Activated naive CD4-positive, alpha-beta T cell treated with anti-CD3 and anti-CD28 coated beads for 36 hours (primary cell): ENCODE data around the gene PIEZO2. TPM values are rescaled to one million over a fixed set of nuclear protein-coding genes. Genes with fewer than 3 reads are reported as not detected.
"Not testable (repeated sequence)": the region's sequence is repeated elsewhere in the genome, so short reads cannot be mapped to it uniquely, and the experiment has no call there.

Experiments
- CTCF ChIA-PET: fragments of 350-600 bp; sonication (Branson Sonifier 250); formaldehyde crosslinking; loops from one replicate; lab custom pipeline; 2021; ENCODE audit warnings: antibody characterized with exemption; lab: Charles Lee
- DNase-seq: peaks from one replicate; pipeline ENCODE4 v3.0.0-alpha.2; 2020
- H3K27ac Mint-ChIP-seq: one replicate; pipeline ENCODE4 v1.8.0; 2021; ENCODE audit warnings: mild to moderate bottlenecking, mixed read lengths
- H3K27me3 Mint-ChIP-seq: one replicate; pipeline ENCODE4 v1.8.0; 2021; ENCODE audit warnings: low read depth, mixed read lengths
- H3K36me3 Mint-ChIP-seq: one replicate; pipeline ENCODE4 v1.8.0; 2021; ENCODE audit warnings: low read depth, mixed read lengths
- H3K4me1 Mint-ChIP-seq: one replicate; pipeline ENCODE4 v1.8.0; 2021; ENCODE audit warnings: low read depth, mixed read lengths
- H3K4me3 Mint-ChIP-seq: one replicate; pipeline ENCODE4 v1.8.0; 2021; ENCODE audit warnings: mild to moderate bottlenecking, moderate library complexity, mixed read lengths
- H3K9me3 Mint-ChIP-seq: one replicate; pipeline ENCODE4 v1.8.0; 2021; ENCODE audit warnings: mixed read lengths
- intact Hi-C: fragments of 100-400 bp; cut with micrococcal nuclease; formaldehyde crosslinking; loops from one replicate; pipeline ENCODE4 v1.15.1; 2023
- total RNA-seq, 2 experiments: library from RNA; stranded (reverse); gene quantifications; one replicate each; pipeline ENCODE4 v1.2.3, GENCODE V29; 2021

PIEZO2 gene
- total RNA-seq, 2 experiments from 2014 or later: not detected

DNA sequence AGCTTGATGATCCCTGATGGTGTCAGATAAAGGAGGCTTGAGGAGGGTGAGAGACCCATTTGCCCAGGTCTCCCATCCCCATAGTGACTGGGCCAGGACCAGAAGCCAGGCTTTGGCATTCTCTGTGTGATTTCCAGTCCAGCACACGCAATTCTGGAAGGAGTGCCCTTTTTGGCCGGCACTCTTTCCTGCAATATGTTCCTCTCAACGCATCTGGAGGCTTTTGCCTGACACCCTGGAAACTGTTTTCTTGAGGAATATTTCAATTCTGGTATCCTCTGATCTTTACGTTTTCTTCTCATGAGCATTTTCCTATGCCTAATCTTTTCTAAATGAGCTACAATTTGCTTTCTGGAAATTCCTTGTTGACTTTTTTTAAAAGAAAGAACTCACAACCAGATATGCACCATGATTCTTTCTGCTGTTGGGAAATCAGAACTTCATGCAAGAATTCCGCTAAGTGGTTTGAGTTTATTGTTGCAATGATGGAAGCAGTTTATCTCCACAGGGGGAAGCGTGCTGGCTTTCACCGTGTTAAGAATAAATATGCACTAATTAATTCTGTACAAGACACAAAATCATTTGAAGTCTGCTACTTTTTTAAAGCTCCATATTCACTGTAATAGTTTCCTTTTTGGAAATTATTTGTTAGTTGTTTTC is 479.8 kb downstream of the PIEZO2 start:
- CTCF ChIA-PET: no interaction called here
- Mint-ChIP-seq H3K9me3 (no peaks in the 10 kb centered on the region), H3K27me3 (no peaks in the 10 kb centered on the region), H3K27ac (no peak overlapping the region), H3K4me3 (no peak overlapping the region), H3K36me3 (no peaks in the 10 kb centered on the region), H3K4me1 (no peaks in the 10 kb centered on the region)
- intact Hi-C loops: no loop called here
- DNase-seq: no peak

DNA sequence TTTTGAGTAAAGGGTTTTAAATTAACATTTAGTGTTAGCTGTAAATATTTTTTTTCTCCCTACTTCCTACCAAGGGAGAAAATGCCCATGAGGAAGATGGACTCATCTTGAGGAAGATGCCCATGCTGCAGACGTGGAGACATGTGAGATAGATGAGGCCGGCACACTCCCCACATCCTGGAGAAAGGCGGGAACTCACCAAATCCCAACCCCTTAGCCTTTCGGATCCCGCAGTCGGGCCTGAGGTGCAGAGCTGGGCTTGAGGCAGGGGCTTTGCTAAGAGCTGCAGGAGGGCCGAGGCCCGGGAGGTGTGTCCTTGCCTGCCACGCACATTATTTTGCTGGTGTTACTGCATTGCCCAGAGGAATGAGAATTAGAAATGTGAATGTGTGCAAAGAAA is 485.6 kb downstream of the PIEZO2 start:
- CTCF ChIA-PET: no interaction called here
- intact Hi-C loops: no loop called here
- no peaks in the 10 kb centered on the region for H3K4me1 Mint-ChIP-seq

DNA sequence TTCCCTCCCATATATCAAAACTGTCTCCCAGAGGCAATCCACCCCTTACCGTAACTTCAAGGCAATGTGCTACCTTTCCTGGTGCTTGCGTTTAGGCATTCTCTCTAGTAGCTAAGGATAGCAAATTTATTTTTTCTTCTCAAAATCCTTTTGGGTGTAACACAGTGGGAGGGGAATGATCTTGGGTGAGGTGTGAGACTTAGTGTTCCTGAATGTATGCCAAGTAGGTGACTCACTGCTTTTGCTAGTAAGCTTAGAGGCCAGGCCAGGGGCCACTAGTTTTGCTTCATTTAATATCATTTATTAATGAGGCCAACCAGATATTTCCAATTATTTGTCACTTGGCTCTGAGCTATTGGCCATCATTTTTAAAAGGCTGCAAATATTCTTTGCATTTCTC is 488.1 kb downstream of the PIEZO2 start:
- intact Hi-C loops: no loop called here
- DNase-seq: no peak
- Mint-ChIP-seq H3K9me3 (no peaks in the 10 kb centered on the region), H3K27me3 (peaks cover 6% of the 10 kb centered on the region), H3K4me3 (no peak overlapping the region), H3K4me1 (no peaks in the 10 kb centered on the region), H3K36me3 (no peaks in the 10 kb centered on the region), H3K27ac (no peak overlapping the region)
- CTCF ChIA-PET: interaction anchor here (1.5 kb wide), 1 partner anchor 101 kb away, joined by 4 read pairs; no protein-coding TSS in a partner anchor

More for the DNA sequence above, 485.6 kb downstream of the PIEZO2 start:
- Mint-ChIP-seq H3K9me3 (no peaks in the 10 kb centered on the region), H3K36me3 (no peaks in the 10 kb centered on the region), H3K27ac (no peak overlapping the region), H3K4me3 (no peak overlapping the region), H3K27me3 (peaks cover 6% of the 10 kb centered on the region)
- no peak for DNase-seq

DNA sequence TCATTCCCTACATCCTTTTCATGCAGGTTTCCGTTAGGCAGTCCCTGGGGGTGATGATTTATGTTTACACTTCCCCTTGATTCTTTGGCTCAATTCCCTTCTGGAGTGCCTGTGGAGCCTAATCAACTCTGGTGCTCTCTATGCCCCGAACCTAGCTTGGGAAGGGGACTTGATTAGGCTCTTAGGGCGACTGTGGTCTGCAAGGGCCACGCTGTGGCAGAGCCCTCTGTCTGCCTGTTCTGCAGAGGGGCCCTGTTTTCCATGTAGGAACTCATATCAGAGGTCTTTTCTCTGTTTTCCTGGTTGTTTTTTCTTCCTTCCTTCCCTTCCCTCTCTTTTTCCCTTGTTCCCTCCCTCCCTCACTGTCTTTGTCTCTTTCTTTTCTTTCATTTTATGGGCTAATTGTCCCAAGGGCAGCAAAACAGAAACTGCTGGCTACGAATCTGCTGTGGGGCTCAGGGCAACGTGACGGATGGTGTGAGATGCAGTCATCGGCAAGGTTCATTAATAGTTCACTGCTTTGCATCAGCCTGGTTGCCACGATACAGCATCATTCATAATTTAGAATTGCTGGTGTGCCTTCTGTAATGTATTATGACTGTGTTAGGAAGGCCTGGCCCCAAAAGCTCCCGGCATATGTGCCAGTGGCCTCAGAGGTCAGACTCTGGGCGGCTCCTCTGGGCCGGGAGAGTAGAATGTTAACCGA is 489.0 kb downstream of the PIEZO2 start:
- CTCF ChIA-PET: no interaction called here
- Mint-ChIP-seq H3K27ac (no peak overlapping the region), H3K36me3 (no peaks in the 10 kb centered on the region), H3K4me3 (no peak overlapping the region), H3K27me3 (peaks cover 6% of the 10 kb centered on the region), H3K4me1 (no peaks in the 10 kb centered on the region), H3K9me3 (no peaks in the 10 kb centered on the region)
- no peak for DNase-seq
- intact Hi-C loops: no loop called here

DNA sequence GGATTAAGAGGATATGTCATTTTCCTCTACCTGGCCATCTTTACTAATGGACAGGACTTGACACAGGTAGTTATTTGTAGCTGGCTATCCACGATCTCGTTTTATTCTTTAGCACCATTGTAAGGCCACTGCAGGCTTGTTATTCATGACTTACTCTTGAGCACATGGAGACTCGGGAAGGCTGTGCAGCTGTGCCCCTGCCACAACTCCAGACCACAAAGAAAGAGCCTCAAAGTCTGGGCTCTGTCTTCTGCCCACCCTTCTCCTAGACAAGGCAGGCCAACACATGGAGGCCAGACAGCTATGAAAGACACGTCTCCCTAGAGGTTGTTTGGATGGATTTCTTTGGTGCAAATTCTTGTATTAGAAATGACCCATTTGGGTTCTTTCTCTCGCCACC is 489.8 kb downstream of the PIEZO2 start:
- peaks cover 6% of the 10 kb centered on the region for H3K27me3 Mint-ChIP-seq
- CTCF ChIA-PET: no interaction called here
- no peaks in the 10 kb centered on the region for H3K36me3 Mint-ChIP-seq
- DNase-seq: no peak
- no peaks in the 10 kb centered on the region for H3K4me1 Mint-ChIP-seq
- no peak overlapping the region for H3K27ac Mint-ChIP-seq
- H3K9me3 Mint-ChIP-seq: no peaks in the 10 kb centered on the region
- intact Hi-C loops: no loop called here
- H3K4me3 Mint-ChIP-seq: no peak overlapping the region

DNA sequence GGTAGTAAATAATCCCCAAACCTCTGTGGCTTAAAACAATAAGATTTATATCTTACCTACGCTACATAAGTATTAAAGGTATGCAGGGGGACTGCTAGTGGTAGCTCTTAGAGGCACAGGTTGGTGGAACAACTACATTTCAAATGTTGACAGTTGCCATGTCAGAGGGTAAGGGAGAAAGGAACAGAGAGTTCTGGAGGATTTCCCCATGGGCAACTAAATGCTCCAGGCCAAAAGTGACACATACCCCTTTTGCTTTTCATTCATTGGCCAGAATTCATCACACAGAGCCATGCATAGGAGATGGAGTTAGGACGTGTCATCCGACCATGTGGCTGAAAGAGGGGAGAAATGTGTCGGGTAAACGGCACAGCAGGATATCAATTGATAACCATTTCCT is 490.4 kb downstream of the PIEZO2 start:
- CTCF ChIA-PET: no interaction called here
- H3K36me3 Mint-ChIP-seq: no peaks in the 10 kb centered on the region

DNA sequence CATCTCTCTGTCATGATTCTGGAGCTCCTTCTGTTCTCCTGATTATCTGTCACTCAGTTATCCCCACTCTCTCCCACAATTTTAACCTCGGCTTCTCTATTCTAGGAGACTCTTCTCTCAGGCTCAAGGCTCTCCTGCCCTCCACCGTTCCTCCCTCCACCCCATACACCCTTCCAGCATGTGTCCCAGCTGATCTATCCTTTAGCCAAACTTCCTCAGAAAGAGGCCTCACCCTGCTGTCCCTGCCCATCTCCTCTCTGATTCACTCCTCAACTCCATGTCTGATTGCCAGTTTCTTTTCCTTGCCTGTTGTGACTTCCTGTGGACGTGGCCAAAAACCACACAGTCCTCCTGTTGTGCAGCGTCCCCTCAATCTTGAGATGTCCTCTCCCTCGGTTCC is 505.4 kb downstream of the PIEZO2 start:
- H3K27me3 Mint-ChIP-seq, H3K27ac Mint-ChIP-seq, DNase-seq, CTCF ChIA-PET, H3K9me3 Mint-ChIP-seq, H3K36me3 Mint-ChIP-seq, H3K4me1 Mint-ChIP-seq, H3K4me3 Mint-ChIP-seq, intact Hi-C loops: not testable (repeated sequence)

More for the DNA sequence above, 490.4 kb downstream of the PIEZO2 start:
- Mint-ChIP-seq H3K9me3 (no peaks in the 10 kb centered on the region), H3K27ac (no peak overlapping the region), H3K4me3 (no peak overlapping the region), H3K27me3 (peaks cover 6% of the 10 kb centered on the region), H3K4me1 (no peaks in the 10 kb centered on the region)
- no peak for DNase-seq
- intact Hi-C loops: no loop called here

DNA sequence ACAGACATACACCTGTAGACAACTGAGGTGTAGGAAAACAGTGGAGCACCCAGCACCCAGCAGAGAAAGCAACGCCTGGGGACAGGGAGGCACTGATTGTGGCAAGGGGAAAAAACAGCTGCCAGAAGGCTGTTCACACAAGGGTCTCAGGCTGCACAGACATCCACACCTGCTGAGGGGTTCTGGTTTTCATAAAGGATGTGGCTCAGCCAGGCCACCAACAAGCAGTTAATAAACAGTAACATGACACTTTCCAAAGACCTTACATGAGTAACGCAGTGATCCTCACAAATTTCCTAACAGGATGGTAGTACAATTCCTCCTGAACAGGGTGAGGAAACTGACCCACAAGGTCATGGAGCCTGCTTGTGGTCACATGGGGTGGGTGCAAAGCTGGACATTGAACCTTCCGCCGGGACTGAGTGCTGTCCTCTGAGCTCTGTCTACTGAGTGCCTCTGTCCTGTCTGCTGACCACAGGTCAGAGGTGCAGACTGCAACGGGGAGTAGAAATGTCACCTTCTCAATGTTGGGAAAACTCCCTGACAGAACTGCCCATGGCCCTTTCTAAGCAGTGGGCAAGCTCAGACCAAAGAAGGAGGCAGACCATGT is 506.3 kb downstream of the PIEZO2 start:
- intact Hi-C loops, H3K4me3 Mint-ChIP-seq, H3K36me3 Mint-ChIP-seq, H3K9me3 Mint-ChIP-seq, H3K4me1 Mint-ChIP-seq, DNase-seq, H3K27ac Mint-ChIP-seq, CTCF ChIA-PET, H3K27me3 Mint-ChIP-seq: not testable (repeated sequence)

DNA sequence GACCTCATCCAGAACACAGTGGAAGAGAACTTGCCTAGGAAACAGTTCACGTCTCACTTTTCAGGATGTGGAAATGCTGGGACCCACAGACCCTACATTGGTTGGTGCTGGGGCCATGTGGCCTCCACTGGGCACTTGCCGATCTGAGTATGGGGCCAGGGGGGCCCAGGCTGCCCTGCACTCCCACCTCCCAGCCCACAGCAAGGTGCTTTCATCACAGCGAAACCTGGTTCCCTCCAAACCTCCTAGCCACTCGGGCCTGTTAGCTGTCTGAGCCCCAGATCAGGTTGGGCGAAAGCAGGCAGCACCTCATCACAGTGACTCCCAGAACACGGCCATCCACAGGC is 510.9 kb downstream of the PIEZO2 start:
- CTCF ChIA-PET, H3K4me3 Mint-ChIP-seq, H3K27me3 Mint-ChIP-seq, H3K9me3 Mint-ChIP-seq, intact Hi-C loops, H3K27ac Mint-ChIP-seq, DNase-seq, H3K36me3 Mint-ChIP-seq, H3K4me1 Mint-ChIP-seq: not testable (repeated sequence)

DNA sequence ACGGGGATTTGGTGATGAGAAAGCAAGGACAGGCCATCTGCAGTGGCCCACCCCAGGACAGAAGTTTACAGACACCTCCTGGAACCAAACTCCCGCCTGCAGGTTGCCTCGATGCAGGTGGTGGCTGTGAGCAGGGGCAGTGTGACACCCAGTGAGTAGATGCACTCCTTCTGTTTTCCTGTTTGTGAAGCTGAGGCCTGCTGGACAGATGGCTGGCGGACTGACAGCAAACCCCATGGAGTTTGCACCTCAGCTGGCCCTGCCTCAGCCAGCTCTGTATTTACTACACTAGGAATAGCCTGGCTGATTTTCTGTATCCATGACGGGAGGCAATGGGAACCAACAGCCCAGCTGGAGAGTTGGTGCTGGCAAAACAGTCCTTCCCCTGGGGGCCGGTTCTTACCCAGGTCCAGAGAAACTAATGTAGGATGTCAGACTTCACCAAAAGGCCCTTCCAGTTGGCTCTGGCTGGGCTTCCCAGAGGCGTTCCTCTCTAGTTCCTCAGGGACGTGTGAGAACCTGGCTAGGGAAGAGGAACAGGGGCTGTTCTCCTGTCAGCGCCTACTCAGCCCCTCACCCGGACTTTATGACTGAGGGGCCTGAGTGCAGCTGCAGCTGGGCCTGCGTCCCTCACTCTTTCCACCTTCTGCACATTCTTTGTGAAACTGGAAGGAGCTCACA is 511.4 kb downstream of the PIEZO2 start:
- DNase-seq, H3K27ac Mint-ChIP-seq, CTCF ChIA-PET, H3K9me3 Mint-ChIP-seq, H3K27me3 Mint-ChIP-seq, H3K36me3 Mint-ChIP-seq, H3K4me1 Mint-ChIP-seq, intact Hi-C loops, H3K4me3 Mint-ChIP-seq: not testable (repeated sequence)

DNA sequence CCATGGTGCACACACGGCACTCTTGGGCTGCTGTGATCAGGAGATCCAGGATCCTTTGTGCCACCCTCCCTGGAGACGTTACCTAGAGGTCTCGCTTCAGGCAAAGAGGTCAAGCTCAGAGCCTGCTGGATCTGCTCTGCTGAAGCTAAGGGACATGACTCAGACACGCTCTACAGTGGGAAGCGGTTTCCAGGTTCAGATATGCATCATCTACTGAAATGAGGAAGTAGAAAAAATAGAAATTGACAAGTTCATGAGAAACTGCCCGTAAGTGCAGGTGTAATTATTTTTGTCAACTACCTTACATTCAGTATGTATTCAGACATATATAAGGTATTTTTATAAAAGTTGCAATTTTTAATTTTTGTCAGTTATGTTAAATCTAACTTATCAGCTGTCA is 520.3 kb downstream of the PIEZO2 start:
- H3K9me3 Mint-ChIP-seq, H3K27ac Mint-ChIP-seq, H3K4me1 Mint-ChIP-seq, intact Hi-C loops, CTCF ChIA-PET, H3K36me3 Mint-ChIP-seq, H3K4me3 Mint-ChIP-seq, H3K27me3 Mint-ChIP-seq: not testable (repeated sequence)
- peak; percentile 5 for DNase-seq

DNA sequence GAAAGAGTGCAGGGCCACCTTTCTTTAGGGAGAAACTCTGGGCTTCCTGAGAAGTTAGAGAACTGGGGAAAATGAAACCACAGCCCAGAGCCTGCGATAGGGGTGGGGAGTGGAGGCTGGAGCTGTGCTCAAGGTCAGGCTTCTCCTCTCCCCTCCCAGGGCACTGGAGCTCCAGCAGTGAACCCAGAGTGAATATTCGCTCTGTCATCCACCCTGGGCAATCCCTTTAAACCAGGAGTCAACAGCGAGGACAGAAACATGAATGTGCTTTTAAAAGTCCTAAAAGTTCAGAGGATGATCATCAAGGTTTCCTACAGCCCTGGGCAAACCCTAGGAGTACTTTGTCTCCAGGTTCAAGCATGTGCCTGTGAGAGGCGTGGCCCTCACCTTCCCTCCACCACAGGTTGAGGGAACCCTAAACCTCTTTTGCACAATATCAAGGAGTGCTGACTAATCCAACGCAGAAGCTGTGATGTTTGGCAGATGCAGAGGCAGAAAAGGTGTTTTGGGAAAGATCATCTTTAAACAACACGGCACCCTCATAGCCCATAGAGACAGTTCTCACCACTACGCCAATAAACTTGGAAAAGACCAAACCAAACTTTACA is 522.7 kb downstream of the PIEZO2 start:
- H3K27ac Mint-ChIP-seq, H3K4me1 Mint-ChIP-seq, H3K4me3 Mint-ChIP-seq, H3K9me3 Mint-ChIP-seq, CTCF ChIA-PET, H3K36me3 Mint-ChIP-seq, DNase-seq, intact Hi-C loops, H3K27me3 Mint-ChIP-seq: not testable (repeated sequence)
